Panc1 (cell line): Measurements from ENCODE around the gene KYNU. TPM values are rescaled to one million over a fixed set of nuclear protein-coding genes. Genes with fewer than 3 reads are reported as not detected.

Experiments used
- ATAC-seq: fragments of 200-7000 bp; cut with Tn5 transposase; 2 replicates; pipeline ENCODE4 v1.9.1; 2020; ENCODE audit warnings: mild to moderate bottlenecking, moderate library complexity
- BruUV-seq: library from RNA; stranded (reverse); fragments of 400-500 nt; replicated peaks from 2 replicates; lab custom pipeline; 2021; lab: Mats Ljungman, UMichigan
- CTCF ChIA-PET: fragments of 300-600 bp; sonication (Branson Sonifier 250); formaldehyde crosslinking; loops from one replicate; lab custom pipeline; 2022; ENCODE audit warnings: antibody characterized with exemption; lab: Charles Lee
- POLR2A ChIA-PET: fragments of 300-600 bp; sonication (Branson Sonifier 250); formaldehyde crosslinking; loops from one replicate; lab custom pipeline; 2022; ENCODE audit warnings: antibody characterized with exemption; lab: Charles Lee
- DNase-seq: peaks from one replicate; pipeline ENCODE4 v3.0.0-alpha.2; 2010; ENCODE audit warnings: low read depth, low spot score
- H3K27ac ChIP-seq: 2 replicates; pipeline ENCODE4 v1.5.1; 2011; ENCODE audit warnings: mild to moderate bottlenecking, low read length, inconsistent platforms
- H3K27me3 ChIP-seq: fragments of 200-500 bp; sonication (Bioruptor generic); 2 replicates; pipeline ENCODE4 v1.6.0; 2014; ENCODE audit warnings: low read length, inconsistent platforms; ENCODE audit not compliant: control insufficient read depth, insufficient read depth
- H3K36me3 ChIP-seq: fragments of 200-500 bp; sonication (Bioruptor generic); 2 replicates; pipeline ENCODE4 v1.5.1; 2014; ENCODE audit warnings: inconsistent platforms, mild to moderate bottlenecking, low read length, moderate library complexity; ENCODE audit not compliant: control insufficient read depth, insufficient read depth
- H3K4me1 ChIP-seq: 2 replicates; pipeline ENCODE4 v1.5.1; 2011; ENCODE audit warnings: inconsistent platforms, mild to moderate bottlenecking, low read length, moderate library complexity; ENCODE audit not compliant: control insufficient read depth, insufficient read depth
- H3K4me3 ChIP-seq, 2 experiments: 2 replicates each; pipeline ENCODE4 v1.5.1; 2011 to 2012; ENCODE audit warnings: low read depth in 2 of 2, low read length in 2 of 2, mild to moderate bottlenecking in 2 of 2, inconsistent platforms in 1 of 2, moderate library complexity in 1 of 2
- H3K9me3 ChIP-seq: fragments of 200-500 bp; sonication (Bioruptor generic); 2 replicates; pipeline ENCODE4 v1.5.1; 2014; ENCODE audit warnings: low read depth, mild to moderate bottlenecking, inconsistent platforms, low read length, moderate library complexity; ENCODE audit not compliant: control insufficient read depth, insufficient read depth
- POLR2AphosphoS5 ChIP-seq: IDR thresholded peaks from 2 replicates; pipeline ENCODE4 v1.6.1; 2012; ENCODE audit warnings: mild to moderate bottlenecking, low read depth, low read length, moderate library complexity
- SIN3A ChIP-seq: IDR thresholded peaks from 2 replicates; pipeline ENCODE4 v1.6.1; 2012; ENCODE audit warnings: low read depth, mild to moderate bottlenecking, low read length, moderate library complexity, borderline replicate concordance; ENCODE audit not compliant: insufficient read depth
- TCF7L2 ChIP-seq: IDR thresholded peaks from 2 replicates; pipeline ENCODE4 v1.6.1; 2011; ENCODE audit warnings: mild to moderate bottlenecking, low read depth, low read length, inconsistent platforms
- in situ Hi-C: cut with HindIII; loops from 2 replicates; pipeline ENCODE4 v1.10.0; 2016; ENCODE audit warnings: low sequenced_read_pairs, low pct_unique_long_range_greater_than_20kb
- intact Hi-C: fragments of 100-400 bp; cut with micrococcal nuclease; formaldehyde crosslinking; loops from one replicate; pipeline ENCODE4 v1.10.0; 2022; ENCODE audit not compliant: unreplicated experiment
- total RNA-seq: library from RNA; stranded (reverse); gene quantifications from one replicate; pipeline ENCODE4 v1.2.1, GENCODE V29; 2021; ENCODE audit not compliant: unreplicated experiment
- TF ChIP-seq, protein P1 (sequence below): fragments of 450-650 bp; IDR thresholded peaks from 2 replicates; pipeline ENCODE4 v1.5.1; 2017; ENCODE audit warnings: mild to moderate bottlenecking
- TF ChIP-seq, protein P2 (sequence below), 2 experiments: IDR thresholded peaks; 2 replicates each; pipeline ENCODE4 v1.6.1; 2011 to 2012; ENCODE audit warnings: low read depth in 2 of 2, control low read depth in 1 of 2, low read length in 1 of 2, mild to moderate bottlenecking in 1 of 2, moderate library complexity in 1 of 2; ENCODE audit not compliant: insufficient read depth in 1 of 2

Gene KYNU
- total RNA-seq, 1 experiment from 2014 or later, result not detected

- Histone ChIP-seq H3K9me3 (0 out of 2 replicates have a peak, but pooled peaks cover 4% of the 10 kb centered on the region), H3K27me3 (no peaks in the 10 kb centered on the region), H3K36me3 (no peaks in the 10 kb centered on the region), H3K4me1 (no peaks in the 10 kb centered on the region), H3K27ac (no peak overlapping the region), H3K4me3 (no peak overlapping the region)
- ChIA-PET POLR2A (no interaction called here), CTCF (no interaction called here)
- in situ Hi-C loops, result no loop called here
- ATAC-seq (no peak), DNase-seq (no peak)
- intact Hi-C loops, result no loop called here
- no TSS peak for BruUV-seq
- TF ChIP-seq, protein P1, sequence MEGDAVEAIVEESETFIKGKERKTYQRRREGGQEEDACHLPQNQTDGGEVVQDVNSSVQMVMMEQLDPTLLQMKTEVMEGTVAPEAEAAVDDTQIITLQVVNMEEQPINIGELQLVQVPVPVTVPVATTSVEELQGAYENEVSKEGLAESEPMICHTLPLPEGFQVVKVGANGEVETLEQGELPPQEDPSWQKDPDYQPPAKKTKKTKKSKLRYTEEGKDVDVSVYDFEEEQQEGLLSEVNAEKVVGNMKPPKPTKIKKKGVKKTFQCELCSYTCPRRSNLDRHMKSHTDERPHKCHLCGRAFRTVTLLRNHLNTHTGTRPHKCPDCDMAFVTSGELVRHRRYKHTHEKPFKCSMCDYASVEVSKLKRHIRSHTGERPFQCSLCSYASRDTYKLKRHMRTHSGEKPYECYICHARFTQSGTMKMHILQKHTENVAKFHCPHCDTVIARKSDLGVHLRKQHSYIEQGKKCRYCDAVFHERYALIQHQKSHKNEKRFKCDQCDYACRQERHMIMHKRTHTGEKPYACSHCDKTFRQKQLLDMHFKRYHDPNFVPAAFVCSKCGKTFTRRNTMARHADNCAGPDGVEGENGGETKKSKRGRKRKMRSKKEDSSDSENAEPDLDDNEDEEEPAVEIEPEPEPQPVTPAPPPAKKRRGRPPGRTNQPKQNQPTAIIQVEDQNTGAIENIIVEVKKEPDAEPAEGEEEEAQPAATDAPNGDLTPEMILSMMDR, result no peak
- TF ChIP-seq POLR2AphosphoS5, result no peak
These were observed 77.0 kb downstream of the KYNU start for GRCh38 chr2:142954493-142954892.

DNA sequence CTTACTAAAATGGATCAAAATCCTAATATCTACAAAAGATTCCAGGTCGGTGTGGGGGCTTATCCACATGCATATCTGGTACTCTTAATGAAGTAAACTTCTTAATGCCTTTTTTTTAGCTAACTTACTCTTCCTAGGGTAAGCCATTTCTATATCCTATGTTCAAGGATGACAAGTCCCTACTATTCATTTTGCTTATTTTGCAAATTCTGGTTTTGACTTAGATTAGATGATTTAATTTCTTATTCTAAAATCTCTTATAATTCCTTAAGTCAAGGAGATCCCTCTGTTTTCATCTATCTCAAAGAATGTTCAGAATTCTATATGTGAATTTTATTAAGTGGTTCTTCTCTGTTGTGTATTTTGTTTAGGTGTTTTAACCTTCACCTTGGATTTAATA is 79.7 kb downstream of the KYNU start:
- in situ Hi-C loops (no loop called here), intact Hi-C loops (no loop called here)
- ChIA-PET CTCF (no interaction called here), POLR2A (no interaction called here)
- DNase-seq (no peak), ATAC-seq (no peak)
- H3K27ac ChIP-seq, result no peak overlapping the region
- H3K9me3 ChIP-seq, result peaks cover 4% of the 10 kb centered on the region; the same call in 1 of the 2 replicates
- H3K4me3 ChIP-seq, result no peak overlapping the region
- BruUV-seq, result no TSS peak
- TF ChIP-seq TCF7L2 (no peak), POLR2AphosphoS5 (no peak), SIN3A (no peak)
- TF ChIP-seq, protein P1, result no peak
- H3K27me3 ChIP-seq, result no peaks in the 10 kb centered on the region
- H3K4me1 ChIP-seq, result no peaks in the 10 kb centered on the region
- no peaks in the 10 kb centered on the region for H3K36me3 ChIP-seq

GRCh38 chr2:142961202-142961601 is 83.7 kb downstream of the KYNU start:
- Histone ChIP-seq H3K4me3 (no peak overlapping the region), H3K27ac (no peak overlapping the region), H3K4me1 (no peaks in the 10 kb centered on the region), H3K9me3 (peaks cover 4% of the 10 kb centered on the region; the same call in 1 of the 2 replicates), H3K27me3 (no peaks in the 10 kb centered on the region), H3K36me3 (no peaks in the 10 kb centered on the region)
- ATAC-seq, result no peak
- POLR2A ChIA-PET, result no interaction called here
- intact Hi-C loops, result no loop called here
- DNase-seq, result no peak
- in situ Hi-C loops, result no loop called here
- CTCF ChIA-PET, result no interaction called here
- TF ChIP-seq SIN3A (no peak), TCF7L2 (no peak), POLR2AphosphoS5 (no peak)
- TF ChIP-seq, protein P1, result no peak
- TF ChIP-seq, protein P2, sequence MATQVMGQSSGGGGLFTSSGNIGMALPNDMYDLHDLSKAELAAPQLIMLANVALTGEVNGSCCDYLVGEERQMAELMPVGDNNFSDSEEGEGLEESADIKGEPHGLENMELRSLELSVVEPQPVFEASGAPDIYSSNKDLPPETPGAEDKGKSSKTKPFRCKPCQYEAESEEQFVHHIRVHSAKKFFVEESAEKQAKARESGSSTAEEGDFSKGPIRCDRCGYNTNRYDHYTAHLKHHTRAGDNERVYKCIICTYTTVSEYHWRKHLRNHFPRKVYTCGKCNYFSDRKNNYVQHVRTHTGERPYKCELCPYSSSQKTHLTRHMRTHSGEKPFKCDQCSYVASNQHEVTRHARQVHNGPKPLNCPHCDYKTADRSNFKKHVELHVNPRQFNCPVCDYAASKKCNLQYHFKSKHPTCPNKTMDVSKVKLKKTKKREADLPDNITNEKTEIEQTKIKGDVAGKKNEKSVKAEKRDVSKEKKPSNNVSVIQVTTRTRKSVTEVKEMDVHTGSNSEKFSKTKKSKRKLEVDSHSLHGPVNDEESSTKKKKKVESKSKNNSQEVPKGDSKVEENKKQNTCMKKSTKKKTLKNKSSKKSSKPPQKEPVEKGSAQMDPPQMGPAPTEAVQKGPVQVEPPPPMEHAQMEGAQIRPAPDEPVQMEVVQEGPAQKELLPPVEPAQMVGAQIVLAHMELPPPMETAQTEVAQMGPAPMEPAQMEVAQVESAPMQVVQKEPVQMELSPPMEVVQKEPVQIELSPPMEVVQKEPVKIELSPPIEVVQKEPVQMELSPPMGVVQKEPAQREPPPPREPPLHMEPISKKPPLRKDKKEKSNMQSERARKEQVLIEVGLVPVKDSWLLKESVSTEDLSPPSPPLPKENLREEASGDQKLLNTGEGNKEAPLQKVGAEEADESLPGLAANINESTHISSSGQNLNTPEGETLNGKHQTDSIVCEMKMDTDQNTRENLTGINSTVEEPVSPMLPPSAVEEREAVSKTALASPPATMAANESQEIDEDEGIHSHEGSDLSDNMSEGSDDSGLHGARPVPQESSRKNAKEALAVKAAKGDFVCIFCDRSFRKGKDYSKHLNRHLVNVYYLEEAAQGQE (IDR thresholded peaks at IDR 0.05; ENCODE audit: insufficient read depth in 1 of 2, low read depth in 2 of 2, low read length in 1 of 2), result no peak
- BruUV-seq, result no TSS peak
